ENCODE measurements around the gene RIN2.

The RIN2 gene

DNA sequence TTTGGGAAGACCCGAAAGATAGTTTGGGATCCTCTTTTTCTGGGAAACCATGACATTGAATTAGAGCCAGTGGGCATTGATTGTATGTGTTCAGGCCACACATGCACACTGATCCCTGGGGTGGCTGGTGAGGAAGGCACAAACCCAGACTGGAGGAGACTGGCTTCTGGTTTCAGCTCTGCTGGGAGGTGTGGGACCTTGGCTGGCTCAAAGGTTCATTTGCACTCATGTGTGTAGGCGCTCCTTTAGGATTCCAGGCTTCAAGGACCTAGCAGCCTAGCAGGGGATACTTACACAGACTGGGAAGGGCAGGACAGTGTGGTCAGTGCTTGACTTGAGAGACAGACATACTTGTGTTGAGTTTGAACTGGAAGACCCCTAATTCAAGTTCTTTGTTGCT is 7.2 kb downstream of the RIN2 start:
- DNase-seq: no peak

DNA sequence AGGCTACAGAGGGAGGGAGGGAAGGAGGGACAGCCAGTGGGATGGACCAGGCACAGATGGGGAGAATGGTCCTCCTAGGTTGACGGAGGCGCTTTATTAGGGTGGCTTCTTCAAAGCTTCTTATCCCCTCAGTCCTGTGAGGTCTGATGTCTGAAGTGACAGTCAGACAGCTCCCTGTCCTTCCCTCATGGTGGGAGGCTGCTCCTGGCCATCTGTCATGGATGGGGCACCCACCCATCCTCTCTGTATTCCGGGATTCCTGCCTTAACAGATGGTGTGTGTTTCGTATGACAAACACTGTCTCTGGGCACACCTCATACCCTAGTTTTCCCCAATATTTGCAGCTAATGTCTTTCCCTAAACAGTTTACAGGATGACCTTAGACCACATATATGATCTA is 7.9 kb downstream of the RIN2 start:
- DNase-seq: no peak

DNA sequence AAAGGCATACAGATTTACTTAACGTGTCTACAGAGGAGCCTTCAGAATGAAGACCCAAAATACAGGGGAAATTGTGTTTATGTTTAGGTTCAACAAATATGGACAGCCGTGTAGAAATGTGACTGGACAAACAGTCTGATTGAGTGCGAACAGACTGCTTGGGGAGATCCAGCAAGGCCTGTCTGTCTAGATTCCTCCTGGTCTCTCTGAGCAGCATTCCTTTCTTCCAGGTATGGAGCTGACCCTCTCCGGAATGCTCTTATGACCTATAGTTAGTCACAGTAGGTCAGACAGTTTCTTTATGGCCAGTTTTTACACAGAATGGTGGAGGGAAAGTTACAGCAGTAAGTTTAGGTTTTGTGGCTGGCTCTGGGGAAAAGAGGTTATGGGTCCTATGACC is 9.0 kb downstream of the RIN2 start:
- DNase-seq: no peak

DNA sequence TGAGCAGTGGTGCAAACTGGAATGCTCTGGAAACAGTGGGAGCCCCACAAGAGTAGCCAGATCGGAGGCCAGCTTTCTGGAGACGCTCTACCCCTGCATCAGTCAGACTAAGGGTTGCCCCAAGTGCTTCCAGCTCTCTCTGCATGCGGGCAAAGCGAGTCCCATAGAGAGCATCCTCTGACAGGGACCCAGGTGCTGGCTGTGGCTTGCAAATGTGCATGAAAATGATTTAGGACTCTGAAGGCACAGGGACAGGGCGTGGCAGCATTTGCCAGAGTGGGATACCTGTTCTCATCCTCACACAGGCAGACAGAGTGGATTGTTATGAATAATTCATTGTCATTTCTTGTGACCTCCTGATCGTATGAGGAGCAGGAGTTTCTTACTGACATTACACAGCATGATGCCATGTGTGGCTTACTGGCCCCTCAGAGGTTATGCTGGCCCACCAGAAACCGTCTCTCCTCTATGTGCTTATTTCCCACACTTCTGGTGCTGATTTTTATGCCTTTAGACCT is 10.3 kb downstream of the RIN2 start:
- DNase-seq: no peak

DNA sequence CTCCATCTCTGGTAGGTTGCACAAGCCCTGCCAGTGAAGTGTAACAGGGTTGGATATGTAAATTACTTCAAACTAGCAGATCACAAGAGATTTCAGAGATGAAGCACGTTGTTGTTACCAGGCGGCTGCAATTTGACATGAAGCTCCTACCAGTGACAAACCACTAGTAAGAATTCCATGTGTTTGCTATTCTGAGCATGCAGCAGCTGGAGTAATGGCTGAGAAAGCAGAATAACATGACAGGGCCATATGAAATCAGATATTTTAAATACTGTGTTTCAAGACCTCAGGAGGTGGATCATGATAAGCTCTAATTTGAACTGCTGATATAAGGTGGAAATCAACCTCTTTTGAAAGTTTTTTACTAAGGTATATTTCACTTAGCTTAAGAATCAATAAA is 11.4 kb downstream of the RIN2 start:
- DNase-seq: no peak

DNA sequence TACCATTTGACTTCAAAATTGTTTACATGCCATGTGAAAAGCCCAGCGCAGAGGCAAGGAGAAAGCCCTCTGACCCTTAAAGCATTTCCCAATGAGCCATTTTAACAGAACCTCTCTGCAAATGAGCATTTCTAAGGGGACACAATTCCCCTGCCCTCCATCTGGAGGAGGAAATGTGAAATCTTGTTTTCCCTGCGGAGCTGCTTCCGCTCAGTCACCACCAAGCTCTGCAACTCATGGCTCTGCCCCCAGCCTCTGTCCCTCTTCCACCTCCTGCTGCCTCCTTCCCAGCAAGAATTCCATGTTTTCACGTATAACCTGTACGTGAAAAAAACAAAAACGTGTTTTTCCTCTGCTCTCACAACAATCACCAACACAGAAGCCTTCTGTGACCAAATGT is 12.3 kb downstream of the RIN2 start:
- DNase-seq: no peak

DNA sequence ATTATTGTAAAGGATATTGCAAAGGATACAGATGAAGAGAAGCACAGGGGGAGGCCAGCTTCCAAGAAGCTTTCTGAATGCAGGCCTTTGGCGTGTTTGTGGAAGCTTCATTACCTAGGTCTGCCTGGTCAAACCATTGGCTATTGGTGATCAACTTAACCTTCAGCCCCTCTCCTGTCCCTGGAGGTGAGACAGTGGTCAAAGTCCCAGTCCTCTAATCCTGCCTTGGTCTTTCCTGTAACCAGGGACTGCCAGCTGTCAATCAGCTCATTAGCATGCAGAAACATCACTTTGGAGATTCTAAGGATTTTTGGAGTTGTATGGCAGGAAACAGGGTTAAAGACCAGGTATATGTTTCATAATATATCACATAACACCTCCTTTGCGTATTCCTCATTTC is 13.0 kb downstream of the RIN2 start:
- no peak for DNase-seq

DNA sequence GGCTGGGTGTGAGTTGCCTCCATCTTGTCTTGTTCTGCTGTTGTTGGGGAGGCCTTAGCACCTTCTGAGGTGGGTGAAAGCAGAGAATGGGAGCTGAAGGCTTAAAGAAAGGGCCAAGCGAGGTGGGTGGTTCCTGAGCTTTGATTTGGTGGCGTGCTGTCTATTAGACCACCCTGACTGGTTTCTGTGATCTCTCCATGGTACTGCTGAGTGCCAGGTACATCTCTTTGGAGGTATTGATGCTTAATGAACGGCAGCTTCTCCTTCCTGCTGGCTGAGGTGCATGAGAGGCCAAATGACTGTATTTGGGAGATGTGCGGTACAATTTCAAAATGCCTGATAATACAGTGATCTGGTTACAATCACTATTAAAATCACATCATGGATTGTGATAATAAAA is 15.4 kb downstream of the RIN2 start:
- DNase-seq: no peak

DNA sequence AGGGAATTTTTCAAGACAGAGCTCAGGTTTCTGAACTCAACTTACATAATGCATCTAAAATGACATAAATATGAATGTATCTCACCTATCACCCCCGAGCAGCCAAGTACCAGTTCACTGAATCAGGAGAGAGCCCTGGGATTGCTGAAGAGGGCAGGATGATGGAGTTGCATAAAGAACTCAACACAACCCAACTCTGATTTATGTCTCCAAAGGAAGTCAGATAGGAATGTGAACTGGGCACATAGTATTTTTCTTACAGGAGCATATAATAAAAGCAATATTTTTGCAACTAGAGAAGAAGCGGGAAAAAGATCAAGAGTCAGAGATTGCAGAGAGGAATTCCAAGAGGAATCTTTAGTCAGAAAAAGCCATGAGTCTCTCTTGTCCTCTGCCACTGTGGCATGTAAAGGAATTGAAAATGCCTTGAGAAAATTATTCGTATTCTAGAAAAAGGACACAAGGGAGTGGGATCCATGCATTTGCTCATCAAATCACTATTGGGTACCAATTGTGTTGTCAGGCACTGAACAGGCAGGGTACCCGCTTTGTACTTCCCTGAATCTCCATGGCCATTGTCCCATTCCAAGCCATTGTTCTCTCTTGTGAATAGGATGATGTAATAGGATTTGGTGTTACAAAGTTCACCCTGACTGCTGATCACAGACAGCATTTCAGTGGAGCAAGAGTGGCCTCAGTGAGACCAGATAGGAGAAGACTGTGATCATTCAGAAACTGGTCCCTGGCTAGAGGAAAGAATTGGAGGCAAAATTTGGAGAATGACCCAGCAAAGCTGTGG is 16.3 kb downstream of the RIN2 start:
- DNase-seq: no peak

DNA sequence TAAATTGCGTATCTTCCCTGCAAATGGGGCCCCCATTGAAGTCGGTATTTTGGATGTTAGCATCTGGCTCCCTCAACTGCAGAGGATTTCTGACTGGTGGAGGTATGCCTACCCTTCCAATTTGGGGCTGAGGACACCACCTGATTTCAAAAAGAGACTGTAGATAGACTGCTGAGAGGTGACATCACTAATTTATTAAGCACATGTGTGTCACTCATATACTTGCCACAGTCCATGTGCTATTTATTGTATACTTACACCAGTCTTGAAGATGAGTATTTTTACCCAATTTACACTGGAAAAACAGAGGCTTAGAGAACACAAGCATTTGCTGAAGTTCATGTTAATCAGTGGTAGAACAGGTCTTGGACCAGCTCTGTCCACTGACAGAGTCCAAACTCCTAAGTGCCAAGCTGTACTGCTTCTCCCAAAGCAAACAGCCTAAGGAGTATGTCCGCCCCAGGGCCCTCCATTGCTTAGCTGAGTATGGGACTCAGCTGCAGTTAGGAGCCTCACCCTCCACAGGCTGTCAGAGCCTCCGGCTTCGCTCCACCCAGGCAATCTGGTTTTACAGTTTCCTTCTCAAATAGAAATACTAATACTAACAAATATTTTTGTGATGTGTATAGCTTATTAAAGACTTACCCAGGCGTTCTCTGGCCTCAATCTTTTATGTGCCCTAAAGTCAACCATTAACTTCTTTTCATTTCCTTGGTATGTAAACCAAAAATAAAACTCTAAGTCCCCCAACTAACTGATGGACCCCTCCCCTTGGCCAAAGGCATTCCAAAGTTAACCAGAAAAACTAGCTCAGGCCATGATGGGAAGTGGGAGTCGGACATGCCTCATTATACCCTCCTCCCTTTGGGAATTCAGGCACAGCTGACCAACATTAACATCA is 17.5 kb downstream of the RIN2 start:
- no peak for DNase-seq

DNA sequence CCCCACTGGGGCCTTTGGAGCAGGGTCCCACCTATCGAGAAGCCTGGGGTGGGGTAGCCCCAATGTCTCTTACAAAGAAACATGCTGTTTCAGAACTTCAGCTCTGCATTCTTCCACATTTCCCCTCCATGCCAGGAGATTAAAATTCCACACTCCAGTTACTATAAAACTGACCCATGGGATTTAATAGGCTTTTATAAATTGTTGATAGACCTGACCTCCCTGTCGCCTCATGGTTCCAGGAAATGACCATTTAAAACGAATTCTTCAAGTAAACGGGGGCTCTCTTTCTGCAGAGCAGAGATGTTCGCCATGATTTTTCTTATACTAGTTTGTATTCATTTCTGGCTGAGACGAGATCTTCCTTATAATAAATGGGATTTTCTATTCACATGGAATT is 19.3 kb downstream of the RIN2 start:
- no peak for DNase-seq

DNA sequence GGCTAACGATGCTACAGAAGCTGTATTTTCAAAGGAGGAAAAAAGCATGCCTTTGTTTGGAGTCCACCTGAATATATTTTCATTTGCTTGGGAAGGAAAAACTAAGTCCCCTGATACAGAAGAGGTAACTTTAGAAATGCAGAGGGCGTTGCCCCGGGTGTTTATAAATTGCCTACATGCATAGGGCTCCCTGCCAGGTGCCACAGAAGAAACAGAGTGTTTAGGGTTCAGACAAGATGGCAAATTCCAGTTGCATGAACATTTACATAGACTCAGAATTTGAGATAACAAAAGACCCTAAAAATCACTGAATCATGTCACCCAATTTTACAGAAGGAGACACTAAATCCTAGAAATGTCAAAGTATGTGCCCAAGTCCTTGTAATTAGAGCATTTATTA is 19.9 kb downstream of the RIN2 start:
- no peak for DNase-seq

DNA sequence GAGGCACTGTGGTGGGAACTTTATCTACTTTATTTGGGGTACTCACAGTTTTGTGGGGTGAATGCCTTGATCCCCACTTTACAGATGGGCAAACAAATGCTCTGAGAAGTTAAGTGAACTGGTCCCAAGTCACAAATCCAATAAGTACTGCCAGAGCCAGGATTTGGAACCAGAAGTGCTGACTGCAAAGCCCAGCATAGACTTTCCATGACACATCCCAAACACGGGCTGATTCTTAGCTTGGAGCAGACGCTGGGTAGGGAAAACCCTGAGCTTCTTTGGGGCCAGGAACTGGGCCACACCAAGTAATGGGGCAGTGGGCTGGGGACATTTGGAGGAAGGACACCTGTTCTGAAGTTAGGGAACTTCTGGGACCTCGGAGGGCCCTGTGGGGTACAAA is 20.3 kb downstream of the RIN2 start:
- no peak for DNase-seq

DNA sequence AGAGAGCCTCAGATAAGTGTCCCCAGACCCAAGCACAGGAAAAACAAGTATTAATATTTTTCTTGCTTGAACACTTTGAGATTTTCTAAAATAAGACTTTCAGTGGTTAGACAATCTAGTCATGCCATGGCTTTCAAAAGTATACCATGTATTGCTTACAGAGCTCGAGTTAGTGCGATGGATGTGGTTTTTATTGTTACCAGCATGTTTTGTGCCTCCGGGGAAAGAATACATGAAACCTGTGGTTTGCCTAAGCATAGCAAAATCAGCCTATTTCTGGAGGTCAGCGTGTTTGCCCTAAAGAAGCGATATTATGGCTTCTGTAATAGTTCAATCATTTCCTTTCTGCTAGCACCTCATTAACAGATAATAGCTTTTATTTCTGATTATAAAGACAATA is 21.6 kb downstream of the RIN2 start:
- DNase-seq: no peak

DNA sequence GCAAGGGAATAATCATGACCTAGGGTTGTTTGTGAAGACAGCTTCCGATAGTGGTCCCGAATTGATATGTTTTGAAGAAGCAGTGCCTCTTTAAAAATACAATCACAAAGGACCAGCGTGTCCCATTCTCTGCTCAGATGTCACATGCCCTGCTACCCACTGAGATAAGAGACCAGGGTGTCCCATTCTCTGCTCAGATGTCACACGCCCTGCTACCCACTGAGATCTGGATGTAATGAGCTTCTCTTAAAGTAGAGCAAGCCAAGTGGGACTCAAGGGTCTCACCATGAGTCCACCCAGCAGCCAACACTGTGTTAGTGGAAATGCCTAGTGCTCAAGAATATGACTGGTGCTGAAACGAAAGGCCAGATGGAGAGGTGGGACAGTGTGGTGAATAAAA is 22.2 kb downstream of the RIN2 start:
- DNase-seq: no peak

DNA sequence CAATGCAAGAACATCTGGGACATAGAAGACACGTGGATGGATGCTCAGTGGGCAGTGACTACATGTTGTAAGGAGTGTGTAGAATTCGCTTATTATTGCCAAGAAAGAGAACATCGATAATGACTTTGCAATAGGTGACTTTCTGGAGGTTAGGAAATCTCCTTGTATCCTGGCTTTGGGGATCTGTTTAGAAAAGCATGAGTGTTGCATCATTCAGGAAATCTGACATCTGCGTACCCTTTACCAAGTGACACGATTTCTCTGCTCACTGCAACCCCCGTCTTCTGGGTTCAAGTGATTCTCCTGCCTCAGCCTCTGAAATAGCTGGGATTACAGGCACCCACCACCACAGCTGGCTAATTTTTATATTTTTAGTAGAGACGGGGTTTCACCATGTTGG is 23.2 kb downstream of the RIN2 start:
- no peak for DNase-seq

DNA sequence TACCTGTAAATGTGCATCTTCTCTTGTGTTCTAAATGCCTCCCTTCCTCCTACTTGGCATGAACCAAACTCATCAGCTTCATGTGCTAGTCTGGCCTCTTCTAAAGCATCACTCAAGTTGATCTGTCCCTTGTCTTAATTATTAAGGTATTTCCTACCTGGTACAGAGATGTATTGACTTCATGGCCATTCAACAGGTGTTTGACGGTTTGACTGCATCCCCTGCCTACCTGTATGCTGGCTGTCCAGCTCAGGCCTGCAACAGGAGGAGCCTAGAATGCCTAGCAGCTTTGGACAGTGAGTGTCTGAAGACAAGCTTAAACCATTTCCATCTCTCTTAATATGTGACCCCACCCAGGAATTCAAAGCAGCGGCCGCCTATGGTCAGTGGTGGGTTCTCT is 24.6 kb downstream of the RIN2 start:
- no peak for DNase-seq

DNA sequence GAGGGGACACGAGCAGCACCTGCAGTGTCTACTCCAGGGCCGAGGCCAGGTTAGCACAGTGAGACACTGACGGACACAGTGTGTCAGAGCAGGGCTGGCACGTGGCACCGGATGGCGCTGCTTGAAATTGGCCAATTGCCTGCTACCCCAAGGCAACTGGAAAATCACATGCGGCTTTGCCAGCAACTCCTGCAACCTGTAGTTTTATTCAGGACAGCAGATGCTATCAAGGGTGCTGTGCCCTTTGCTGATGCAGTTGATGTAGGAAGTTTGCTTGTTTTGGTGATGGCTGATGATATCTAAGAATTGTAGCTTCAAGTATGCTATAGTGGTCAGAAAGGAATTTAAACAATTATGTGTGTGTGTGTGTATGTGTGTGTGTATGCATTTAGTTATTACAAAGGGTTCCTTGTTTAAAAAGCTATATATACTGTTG is 25.9 kb downstream of the RIN2 start:
- DNase-seq: no peak

DNA sequence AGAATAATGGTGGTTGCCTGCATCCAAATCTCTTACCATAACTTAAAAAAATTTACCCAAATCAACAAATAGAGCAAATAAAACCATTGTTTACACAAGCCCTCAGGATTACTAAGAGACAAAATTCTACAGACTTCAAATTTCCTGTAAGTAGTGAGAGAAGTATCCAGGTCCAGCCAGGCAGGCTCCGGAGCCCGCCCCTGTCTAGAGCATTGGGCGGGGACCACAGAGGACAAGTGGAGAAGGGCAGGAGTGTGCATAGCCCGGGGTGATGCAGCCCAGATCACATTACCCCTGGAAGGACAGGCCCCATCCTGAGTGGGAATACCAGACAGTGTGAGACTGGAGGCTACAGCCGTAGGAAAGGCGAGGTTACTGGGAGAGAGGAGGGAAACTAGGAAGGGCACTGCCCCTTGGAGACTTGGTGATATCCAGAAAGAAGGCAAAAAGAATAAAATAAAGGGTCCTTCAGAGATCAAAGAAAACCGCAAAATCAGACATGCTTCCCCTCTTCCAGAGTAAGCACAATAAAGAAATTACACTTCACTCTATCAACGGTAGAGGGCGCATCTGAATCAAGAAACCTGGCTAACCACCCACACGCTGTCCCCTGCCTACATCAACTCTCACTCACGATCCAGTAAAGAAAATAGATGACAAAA is 26.6 kb downstream of the RIN2 start:
- peak; percentile 80 to 83 for DNase-seq

DNA sequence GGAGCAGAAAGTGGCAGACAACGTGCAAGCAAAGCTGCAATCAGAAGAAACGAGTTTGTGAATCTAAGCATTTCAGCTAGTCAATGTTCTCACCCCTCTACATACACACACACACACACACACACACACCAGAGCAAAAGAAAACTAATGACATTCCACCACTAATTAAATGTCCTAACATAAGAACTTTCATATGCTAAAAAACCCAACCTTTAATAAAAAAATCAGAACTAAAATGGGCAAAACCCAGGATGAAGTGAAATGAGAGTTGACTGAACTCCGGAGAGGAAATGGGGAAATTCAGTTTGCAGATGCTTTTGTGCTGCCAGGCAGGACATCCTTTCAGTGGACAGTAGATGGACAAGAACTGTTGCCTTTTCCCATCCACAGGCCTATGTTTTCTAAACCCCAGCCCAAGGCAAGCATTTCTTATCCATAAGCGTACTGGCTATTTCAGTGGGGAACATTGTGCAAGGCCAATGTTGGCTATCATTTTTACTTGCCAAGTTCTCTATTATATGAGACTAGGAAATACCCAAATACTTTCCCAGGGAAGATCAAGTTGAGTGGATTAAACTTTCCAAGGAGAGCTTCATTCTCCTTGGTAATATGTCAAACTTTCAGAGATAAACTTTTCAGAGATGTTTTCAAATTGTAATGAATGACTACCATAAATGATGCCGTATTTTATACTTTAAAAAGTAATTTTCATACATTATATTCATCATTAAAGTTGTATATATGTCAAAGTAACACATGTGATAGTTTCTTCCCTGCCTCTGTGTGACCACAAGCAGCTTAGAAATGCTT is 27.3 kb downstream of the RIN2 start:
- peak; percentile 4 to 9 for DNase-seq

DNA sequence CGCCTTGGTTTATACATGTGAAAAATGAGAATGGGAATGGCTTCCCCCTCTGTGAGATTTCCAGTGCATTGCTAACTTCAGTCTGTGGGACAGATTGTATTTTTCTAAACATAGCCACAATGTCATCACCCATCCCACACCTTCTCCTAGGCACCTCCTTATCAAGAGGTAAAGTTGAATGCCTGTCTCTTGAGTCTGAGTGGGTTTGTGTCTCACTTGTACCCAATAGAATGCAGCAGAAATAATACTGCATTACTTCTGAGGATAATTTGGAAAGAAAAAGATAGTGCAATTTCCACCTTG is 27.9 kb downstream of the RIN2 start:
- no peak for DNase-seq

DNA sequence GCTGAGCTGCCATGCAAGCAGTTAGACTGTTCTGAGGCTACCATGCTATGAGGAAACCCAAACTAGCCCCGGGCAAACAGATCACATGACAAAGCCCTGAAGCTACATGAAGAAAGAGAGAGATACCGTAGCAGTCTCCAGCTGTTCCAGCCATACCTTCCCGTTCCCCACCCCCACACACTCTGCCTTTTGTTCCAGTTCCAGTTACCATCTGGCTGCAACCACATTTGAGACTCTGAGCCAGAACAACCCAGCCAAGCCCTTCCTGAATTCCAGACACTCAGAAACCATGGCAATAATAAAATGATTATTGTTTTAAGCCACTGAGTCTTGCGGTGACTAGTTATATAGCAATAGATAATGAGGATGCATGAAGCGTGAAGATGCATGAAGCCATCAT is 28.3 kb downstream of the RIN2 start:
- peak; percentile 42 to 48 for DNase-seq

DNA sequence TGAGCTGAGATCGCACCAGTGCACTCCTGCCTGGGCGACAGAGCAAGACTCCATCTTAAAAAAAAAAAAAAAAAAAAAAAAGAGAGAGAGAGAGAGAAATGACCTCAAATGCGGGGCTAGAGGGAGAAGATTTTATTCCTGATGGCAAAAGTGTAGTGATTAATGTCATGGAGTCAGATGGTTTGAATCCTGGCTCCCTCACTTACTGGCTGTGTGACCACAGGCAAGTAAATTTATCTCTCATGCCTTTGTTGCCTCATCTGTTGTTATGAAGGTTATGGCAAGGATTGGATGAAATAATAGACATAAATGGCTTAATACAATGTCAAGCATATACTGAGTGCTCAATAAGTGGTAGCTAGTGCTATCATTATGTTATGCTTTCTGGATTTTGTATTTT is 29.3 kb downstream of the RIN2 start:
- no peak for DNase-seq

All from inflammatory macrophage (primary cell).